UCSD-AML1 (cell line): ENCODE measurements around the gene OR51B2.
"Not testable (repeated sequence)": the region's sequence is repeated elsewhere in the genome, so short reads cannot be mapped to it uniquely, and the experiment has no call there.

Source experiments
- DNase-seq: peaks from one replicate; lab custom pipeline; 2025; ENCODE audit not compliant: unreplicated experiment; lab: John Stamatoyannopoulos, UW

OR51B2 gene

GRCh38 chr11:5324197-5324596 is at the start of gene OR51B2:
TSS of gene OR51B2 (minus strand) at chr11:5324297. CDS start at chr11:5324297, 0 bp downstream.
- no peak for DNase-seq

GRCh38 chr11:5369789-5370188 is 45.7 kb upstream of the OR51B2 start:
- no peak for DNase-seq

DNA sequence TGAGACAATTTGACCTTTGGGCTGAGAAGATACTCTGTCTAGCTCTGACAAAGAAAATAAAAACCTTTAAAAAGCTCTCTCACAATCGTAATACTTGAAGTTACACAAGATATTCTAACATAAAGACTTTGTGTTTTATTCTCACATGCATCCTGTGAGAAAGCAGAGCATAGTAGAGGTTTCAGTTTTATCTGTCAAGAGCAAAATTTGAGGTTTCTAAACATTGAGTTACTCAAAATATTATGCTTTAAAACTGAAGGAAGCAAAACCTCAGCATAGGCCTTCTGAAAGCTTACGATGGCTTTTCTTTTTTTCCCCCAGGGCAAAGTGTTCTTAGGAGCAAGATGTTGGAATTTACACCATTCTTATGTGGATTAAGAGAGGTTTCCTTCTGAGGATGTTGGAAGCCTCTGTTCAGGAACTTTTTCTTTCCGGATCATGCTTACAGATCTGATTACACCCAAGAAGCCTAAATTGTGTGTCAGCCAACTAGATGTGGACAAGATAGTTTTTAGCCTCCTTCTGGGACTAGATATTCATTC is 44.5 kb upstream of the OR51B2 start:
- no peak for DNase-seq

DNA sequence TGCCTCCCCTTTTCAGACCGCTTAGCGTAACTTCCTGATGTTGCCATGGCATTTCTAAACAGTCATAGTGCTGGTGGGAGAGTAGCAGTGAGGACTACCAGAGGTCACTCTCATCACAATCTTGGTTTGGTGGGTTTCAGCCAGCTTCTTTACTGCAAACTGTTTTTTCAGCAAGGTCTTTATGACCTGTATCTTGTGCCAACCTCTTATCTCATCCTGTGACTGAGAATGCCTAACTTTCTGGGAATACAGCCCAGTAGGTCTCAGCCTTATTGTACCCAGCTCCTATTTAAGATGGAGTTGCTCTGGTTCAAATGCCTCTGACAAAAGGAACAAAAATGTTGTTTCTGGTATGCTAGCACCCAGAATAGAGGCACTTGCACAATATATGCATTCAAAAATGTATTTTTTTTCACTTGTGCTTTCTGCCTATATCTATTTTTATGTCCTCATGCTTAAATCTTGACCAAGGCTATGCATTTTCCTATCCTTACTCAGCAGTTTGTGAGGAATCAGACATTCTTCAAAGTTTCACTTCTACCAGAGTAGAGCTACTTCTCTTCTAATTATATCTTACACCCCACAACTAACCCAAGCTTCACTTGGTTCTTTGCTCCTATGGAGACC is 43.5 kb upstream of the OR51B2 start:
- DNase-seq = no peak

DNA sequence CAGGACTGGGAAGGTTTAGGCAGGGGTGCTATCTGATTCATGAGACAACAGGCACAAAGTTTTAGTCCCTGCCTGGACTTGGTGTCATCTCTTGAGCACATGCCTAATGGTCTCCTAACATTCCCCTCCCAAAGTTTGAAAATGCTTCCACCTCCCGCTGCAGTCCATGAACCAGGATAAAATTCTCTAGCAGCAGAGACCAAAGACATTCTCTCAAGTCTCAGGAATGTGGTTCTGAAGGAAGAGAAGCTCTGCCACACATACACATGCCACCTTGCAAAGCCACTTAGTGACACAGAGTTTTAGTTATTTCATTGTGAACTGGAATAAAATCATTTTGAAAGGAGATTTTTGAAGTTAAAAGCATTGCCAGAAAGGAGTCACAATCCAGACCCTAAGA is 42.8 kb upstream of the OR51B2 start:
- no peak for DNase-seq

DNA sequence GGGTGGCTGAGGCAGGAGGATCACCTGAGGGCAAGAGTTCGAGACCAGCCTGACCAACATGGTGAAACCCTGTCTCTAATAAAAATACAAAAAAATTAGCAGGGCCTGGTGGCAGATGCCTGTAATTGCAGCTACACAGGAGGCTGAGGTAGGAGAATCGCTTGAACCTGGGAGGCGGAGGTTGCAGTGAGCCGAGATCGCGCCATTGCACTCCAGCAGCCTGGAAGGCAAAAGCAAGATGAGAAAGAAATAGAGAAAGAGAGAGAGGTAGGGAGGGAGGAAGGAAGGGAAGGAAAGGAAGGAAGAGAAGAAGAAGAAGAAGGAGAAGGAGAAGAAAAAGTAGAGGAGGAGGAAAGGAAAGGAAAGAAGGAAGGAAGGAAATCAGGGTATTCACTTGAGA is 42.3 kb upstream of the OR51B2 start:
- not testable (repeated sequence) for DNase-seq

GRCh38 chr11:5364214-5364613 is 40.1 kb upstream of the OR51B2 start:
- no peak for DNase-seq

DNA sequence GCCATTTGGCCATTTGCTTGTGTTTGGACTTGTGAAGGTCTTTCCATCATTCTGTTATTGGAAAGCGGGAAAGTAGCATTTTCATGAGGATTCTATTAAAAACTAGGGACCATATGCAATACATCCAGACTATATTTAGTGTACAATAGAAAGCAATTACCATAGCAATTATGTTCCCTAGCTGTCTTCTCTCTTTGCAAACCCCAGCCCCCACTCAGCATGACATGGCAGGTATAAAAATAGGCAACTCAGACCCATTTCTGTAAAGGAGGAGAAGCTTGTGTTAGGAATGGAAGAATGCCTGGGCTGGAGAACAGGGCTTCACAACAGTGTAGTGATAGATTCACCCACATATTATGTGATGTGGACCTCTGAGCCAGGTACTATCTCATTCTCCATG is 39.6 kb upstream of the OR51B2 start:
- DNase-seq = no peak

- no peak for DNase-seq
Measured at GRCh38 chr11:5362017-5362625, 38.0 kb upstream of the OR51B2 start.

- DNase-seq = not testable (repeated sequence)
Measured at GRCh38 chr11:5356031-5356430, 31.9 kb upstream of the OR51B2 start.

DNA sequence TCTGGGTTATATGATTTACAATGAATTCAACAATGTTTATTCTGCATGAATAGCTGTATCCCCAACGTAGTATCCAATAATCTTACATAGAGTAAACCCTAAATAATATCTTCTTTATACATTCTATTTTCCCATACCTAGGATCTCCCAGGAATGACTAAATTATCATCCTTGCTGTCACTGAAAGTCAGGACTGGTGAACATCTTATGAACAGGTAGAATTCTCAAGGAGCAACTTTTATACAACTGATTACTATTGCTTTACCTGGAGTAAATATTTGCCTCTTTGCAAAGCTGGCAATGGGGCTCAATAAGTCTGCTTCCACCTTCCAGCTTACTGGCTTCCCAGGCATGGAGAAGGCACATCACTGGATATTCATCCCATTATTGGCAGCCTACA is 27.1 kb upstream of the OR51B2 start, which contains the start of gene OR51B6:
Gene OR51B6, plus strand, starts transcription at position 301 of the 400 bp plus-strand sequence. Its CDS starts 0 bp downstream, at position 301.
- no peak for DNase-seq

DNA sequence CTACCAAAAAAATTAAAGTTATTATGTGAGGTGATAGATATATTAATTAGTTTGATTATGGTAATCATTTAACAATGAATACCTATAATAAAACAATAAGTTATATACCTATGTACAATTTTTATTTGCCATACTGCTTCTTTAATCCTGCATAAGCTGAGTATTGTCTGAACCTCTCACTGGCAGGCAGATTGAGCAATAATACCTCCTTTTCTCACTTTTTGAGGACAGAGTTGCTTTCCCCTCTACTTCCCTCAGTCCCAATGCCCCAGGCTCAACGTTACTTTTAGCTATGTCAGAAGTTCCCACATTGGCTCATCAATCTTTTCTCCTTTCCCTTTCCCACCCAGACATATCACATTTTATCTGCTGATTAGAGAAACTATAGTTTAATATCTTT is 25.5 kb upstream of the OR51B2 start:
- DNase-seq = no peak

GRCh38 chr11:5348551-5349194 is 24.6 kb upstream of the OR51B2 start:
- DNase-seq = no peak

DNA sequence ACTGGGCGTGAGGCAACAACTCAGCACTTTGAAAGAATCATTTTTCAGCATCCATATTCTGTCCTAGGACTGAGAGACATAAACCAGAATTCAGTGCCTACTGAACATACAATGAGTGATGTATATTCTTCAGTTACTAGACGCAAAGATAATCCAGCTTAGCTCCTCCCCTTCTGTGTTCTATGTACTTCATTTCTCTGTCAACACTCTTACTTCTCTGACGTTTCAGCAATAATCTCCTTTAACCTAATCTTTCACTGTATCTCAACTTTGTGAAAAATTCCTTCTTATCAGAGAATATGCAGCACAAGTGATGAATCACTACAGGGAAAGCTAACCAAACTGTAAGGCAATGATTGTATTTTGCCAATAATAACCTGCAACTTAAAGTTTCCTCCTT is 21.7 kb upstream of the OR51B2 start:
- DNase-seq = no peak

DNA sequence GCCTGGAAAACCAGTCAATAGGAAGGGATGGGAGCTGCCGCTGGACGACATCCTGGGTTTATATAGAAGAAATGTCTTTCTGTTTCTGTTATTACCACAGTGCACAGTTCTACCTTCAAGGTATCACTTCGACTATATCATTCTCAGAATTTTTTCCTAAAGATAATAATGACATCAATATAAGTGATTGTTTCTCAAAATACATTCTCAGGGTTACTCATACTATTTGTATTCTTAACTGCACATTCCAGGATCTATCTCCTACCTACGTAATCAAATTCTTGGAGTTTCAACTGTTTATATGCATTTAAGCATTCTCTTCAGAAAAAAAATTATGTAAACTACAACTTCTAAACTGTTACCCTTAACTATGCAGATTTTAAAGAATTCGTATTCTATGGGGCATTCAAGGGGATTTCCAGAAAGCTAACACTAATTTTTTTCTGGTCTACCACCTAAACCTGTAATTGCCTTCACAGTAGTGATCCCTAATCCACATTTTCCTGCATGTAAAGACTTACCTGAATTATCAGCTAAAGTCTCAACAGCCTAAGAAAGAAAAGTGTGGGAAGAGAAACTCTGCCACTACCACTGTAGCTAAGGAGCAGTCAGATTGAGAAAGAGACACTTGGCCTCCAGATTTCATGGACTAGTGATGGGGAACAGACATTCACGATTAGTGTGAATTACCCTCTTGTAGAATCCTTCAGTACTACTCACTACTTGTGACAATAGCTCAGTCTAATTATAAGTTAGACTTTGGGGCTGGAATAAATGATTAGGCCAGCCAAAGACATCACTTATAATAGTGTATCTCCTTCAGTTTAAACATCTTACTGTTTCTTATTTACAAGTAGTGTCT is 19.6 kb upstream of the OR51B2 start, which contains the start of gene OR51B5:
Gene OR51B5, minus strand, starts transcription at position 51 of the 862 bp plus-strand sequence. Its CDS starts 0 bp downstream, at position 51.
- DNase-seq = no peak

GRCh38 chr11:5339771-5340322 is 15.8 kb upstream of the OR51B2 start:
- no peak for DNase-seq

GRCh38 chr11:5337253-5337652 is 13.2 kb upstream of the OR51B2 start:
- not testable (repeated sequence) for DNase-seq

- no peak for DNase-seq
Measured at GRCh38 chr11:5336331-5336730, 12.2 kb upstream of the OR51B2 start.

GRCh38 chr11:5335170-5335569 is 11.1 kb upstream of the OR51B2 start:
- DNase-seq = no peak

DNA sequence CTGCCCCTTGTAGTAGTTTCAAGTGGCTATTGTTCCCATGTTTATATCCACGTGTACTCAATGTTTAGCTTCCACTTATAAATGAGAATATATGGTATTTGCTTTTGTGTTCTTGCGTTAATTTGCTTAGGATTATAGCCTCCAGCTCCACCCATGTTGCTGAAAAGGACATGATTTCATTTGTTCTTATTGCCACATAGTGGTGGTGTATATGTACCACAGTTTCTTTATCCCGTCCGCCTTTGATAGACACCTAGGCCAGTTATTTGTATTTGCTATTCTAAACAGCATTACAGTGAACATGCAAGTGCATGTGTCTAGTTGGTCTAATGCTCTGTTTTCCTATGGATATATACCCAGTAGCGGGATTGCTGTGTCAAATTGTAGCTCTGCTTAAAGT is 6.8 kb downstream of the OR51B2 start:
- DNase-seq = no peak
